Mesodermal cell (in vitro differentiated cells): Measurements from ENCODE around the gene FYCO1.

Experiments used
- H3K27ac ChIP-seq: 2 replicates; pipeline ENCODE4 v1.7.0; 2013; ENCODE audit warnings: mild to moderate bottlenecking, low read depth, low read length, moderate library complexity; ENCODE audit not compliant: severe bottlenecking
- H3K36me3 ChIP-seq: 2 replicates; pipeline ENCODE4 v1.7.1; 2013; ENCODE audit warnings: mild to moderate bottlenecking, low read length, moderate library complexity; ENCODE audit not compliant: control insufficient read depth, insufficient read depth
- H3K4me1 ChIP-seq: one replicate; pipeline ENCODE4 v1.7.1; 2013; ENCODE audit warnings: mild to moderate bottlenecking, low read length; ENCODE audit not compliant: insufficient read depth, control insufficient read depth, poor library complexity, severe bottlenecking
- H3K4me3 ChIP-seq: 2 replicates; pipeline ENCODE4 v1.7.0; 2013; ENCODE audit warnings: low read length, control low read depth, mild to moderate bottlenecking; ENCODE audit not compliant: insufficient read depth, poor library complexity, severe bottlenecking; ENCODE audit errors: extremely low read depth
- H3K9me3 ChIP-seq: 2 replicates; pipeline ENCODE4 v1.7.1; 2013; ENCODE audit warnings: mild to moderate bottlenecking, low read length, moderate library complexity; ENCODE audit not compliant: control insufficient read depth
- WGBS, 2 experiments: methylation state at CpG; one replicate each; pipeline ENCODE4 v1.1.5; 2013; ENCODE audit warnings: missing lambda C conversion rate in 2 of 2; ENCODE audit not compliant: insufficient coverage in 2 of 2; 5-methylcytosine and 5-hydroxymethylcytosine counted together

Gene FYCO1

DNA sequence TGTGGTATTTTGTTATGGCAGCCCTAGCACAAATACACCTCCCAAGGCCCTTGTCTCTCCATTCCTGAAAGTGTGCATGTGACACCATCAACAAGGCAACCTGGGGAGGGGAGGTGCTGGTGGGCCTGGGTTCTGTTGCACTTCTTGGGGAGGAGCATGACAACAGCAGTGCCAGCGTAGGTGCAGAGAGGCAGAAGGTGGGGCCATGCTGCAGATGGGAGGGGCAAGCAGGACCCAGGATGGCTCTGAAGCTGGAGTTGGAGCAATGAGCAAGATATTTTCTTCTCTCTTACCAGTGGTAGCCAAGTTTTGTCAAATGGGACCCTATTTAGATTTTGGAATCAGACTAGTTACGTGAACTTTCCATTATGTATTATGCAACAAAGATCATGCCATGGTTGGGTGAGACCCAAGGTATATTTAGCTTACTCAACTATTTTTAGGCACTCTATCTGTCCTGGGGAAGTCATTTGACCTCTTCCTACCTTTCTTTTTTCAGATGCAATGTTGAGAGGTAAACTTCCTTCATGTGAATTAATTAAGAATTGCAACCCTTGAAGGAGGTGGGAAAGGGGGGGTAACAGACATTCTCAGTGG, 3.4 kb downstream of the FYCO1 start:
- H3K36me3 ChIP-seq = peaks cover 4% of the 10 kb centered on the region
- no peak overlapping the region for H3K4me3 ChIP-seq
- H3K9me3 ChIP-seq = no peaks in the 10 kb centered on the region
- no peak overlapping the region for H3K27ac ChIP-seq
- peaks cover 28% of the 10 kb centered on the region for H3K4me1 ChIP-seq
- WGBS, 2 experiments = 100% methylated on average over 1 of the region's 2 CpGs

DNA sequence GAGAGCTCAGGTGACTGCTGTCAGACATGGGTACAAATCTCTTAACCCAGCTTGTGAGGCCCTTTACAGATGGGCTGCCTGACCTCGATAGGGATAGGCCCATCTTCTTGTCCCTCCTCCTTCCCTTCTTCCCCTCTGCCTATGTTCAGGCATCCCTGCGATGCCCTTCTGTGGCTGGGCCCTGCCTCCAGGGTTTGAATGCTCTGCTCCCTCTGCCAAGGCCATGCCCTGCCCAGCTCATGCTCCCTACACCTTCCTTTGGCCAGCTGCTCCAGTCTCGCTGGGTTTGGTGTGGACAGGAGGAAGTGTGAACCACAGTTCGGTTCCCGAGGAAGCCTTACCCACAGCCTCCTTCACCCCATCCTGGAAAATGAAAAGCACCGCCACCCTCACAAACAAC, 4.3 kb downstream of the FYCO1 start:
- WGBS, 2 experiments = 100% methylated on average over 2 of the region's 6 CpGs
- H3K4me1 ChIP-seq = peaks cover 37% of the 10 kb centered on the region

DNA sequence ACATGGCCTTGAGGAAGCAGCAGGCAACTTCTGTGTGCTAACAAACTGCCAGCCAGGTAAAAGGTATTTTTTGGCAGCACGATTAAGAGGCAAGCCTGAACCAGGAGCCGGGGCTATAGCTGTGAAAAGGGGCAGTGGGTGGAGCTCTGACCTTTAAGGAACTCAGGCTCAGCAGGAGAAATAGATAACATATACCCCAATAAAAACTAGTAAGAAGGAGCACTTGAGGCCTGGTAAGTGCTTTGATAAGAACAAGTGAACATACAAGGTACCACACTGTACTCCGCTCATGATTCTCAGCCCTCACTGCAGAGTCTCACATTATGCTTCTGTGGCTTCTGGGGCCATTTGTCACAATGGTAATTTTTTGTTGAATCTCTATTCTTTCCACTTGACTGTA, 5.4 kb downstream of the FYCO1 start:
- Histone ChIP-seq H3K9me3 (no peaks in the 10 kb centered on the region), H3K4me3 (no peak overlapping the region), H3K4me1 (peaks cover 42% of the 10 kb centered on the region), H3K27ac (no peak overlapping the region), H3K36me3 (peaks cover 4% of the 10 kb centered on the region)
- 57 to 73% methylated on average over 1 to 3 of the region's 3 CpGs for WGBS, 2 experiments

More for the DNA sequence above, 4.3 kb downstream of the FYCO1 start:
- no peaks in the 10 kb centered on the region for H3K9me3 ChIP-seq
- H3K27ac ChIP-seq = no peak overlapping the region
- H3K4me3 ChIP-seq = no peak overlapping the region
- H3K36me3 ChIP-seq = peaks cover 4% of the 10 kb centered on the region

DNA sequence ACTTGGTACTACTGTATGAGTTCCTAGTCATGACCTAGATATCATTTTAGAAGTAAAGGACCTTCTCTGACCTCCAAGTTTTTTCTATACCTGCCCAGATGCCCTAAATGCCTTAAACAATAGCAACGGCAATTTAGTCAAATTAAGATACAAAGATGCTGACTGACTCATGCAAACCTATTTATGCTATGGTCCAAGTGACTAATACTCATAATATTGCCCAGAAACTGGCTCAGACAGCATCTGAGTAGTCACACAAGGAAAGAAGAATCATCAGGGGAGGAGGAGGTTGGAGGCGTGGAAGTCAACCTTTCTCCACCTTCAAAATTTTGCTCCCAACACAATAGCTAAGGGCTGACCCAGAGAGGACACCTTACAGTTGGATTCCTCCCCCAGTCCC, 6.8 kb downstream of the FYCO1 start:
- Histone ChIP-seq H3K9me3 (no peaks in the 10 kb centered on the region), H3K4me1 (peaks cover 41% of the 10 kb centered on the region), H3K36me3 (peaks cover 14% of the 10 kb centered on the region), H3K4me3 (no peak overlapping the region), H3K27ac (no peak overlapping the region)
- WGBS, 2 experiments = 80 to 100% methylated on average over 1 of the region's 2 CpGs

DNA sequence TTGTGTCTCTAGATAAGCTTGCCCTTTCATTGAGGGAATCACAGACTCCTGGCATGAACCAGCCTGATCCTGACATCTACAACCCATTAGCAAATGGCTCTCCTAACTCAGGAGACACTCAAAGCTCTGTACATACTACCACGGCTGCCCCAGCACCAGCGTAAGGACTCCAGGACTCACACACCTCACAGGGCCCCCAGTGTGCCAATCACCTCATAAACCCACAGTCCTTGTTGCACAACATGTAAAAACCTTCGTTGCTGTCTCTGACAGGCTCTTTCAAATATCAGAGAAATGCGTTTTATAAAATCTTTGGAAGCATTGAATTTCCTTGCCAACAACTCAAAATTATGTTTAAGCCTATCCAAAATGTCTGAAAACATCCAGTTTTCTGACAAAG, 7.3 kb downstream of the FYCO1 start:
- peaks cover 40% of the 10 kb centered on the region for H3K4me1 ChIP-seq
- WGBS, 2 experiments = 93 to 100% methylated on average over 4 of the region's 4 CpGs
- H3K4me3 ChIP-seq = no peak overlapping the region
- no peak overlapping the region for H3K27ac ChIP-seq
- peaks cover 19% of the 10 kb centered on the region for H3K36me3 ChIP-seq
- H3K9me3 ChIP-seq = no peaks in the 10 kb centered on the region

DNA sequence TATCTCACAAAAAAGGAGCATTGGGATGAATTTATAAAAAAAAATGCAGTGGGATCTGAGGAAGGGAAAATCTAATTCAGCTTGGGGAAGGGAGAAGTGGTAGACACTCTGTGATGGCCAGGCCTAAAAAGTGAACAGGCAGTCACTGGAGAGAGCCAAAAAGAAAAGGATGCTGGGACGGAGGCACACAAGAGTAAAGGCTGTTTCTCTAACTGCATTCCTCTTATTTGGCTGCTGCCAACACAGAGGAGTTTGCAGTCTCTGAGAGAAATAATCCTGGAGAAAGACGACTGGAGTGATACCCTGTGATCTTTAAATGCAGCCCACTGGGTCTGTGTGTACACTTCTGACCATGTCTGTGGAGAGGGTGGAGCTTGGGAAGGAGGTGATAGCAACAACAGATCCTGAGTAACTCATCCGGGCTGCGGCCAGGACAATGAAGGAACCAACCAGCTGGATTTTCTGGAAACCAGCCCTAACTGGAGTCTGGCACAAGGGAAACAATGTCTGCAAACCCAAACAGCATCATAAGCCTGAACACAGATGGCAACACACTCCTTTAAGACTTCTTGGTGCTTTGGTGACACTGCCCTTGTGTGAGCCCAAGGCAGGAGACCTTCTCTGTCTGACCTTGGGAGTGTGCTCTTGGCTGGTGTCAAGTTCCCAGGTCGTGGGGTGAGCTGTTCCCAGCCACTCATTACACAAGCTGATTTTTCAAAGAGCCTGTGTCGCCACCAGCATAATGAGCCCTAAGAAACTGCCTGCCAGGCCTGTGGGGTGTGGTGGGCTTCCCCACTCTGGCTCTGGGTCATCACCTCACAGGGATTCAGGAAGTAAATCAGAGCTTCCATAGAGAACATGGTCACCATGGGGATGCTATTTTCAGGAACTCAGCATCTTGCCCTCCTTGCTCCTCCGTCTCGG, 8.0 kb downstream of the FYCO1 start:
- Histone ChIP-seq H3K36me3 (peaks cover 26% of the 10 kb centered on the region), H3K4me3 (no peak overlapping the region), H3K27ac (no peak overlapping the region), H3K4me1 (peaks cover 32% of the 10 kb centered on the region), H3K9me3 (no peaks in the 10 kb centered on the region)
- 97 to 100% methylated on average over 5 to 7 of the region's 8 CpGs for WGBS, 2 experiments

DNA sequence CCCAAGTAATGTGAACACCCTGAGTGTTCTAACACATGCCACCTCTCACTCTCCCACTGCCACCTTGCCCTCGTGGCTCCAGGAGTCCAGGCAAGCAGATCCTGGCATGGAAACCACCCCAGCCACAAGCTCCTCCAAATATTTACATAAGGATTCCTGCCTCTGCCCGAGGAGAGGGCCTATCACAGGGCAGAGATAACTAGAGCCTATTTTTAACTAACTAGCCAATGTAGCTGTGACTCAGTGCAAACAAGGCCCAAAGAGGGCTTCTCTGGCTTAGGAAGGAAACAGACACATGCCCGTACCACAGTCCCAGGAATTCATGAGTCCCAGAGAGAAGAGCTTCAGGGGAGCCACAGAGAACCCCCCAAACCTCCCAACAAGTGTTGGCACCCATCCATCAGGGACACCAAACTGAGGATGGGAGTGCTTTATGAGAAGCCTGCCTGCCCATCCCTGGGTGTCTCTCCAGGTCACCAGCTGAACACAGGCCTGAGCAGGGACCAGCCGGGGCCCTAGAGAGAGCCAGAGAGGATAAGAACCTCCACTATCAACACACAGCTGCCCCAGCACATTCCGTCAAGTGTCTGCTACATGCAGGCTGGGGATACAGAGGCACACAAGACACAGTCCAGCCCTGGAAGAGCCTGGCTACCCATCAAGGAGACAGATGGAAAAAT, 9.2 kb downstream of the FYCO1 start:
- no peaks in the 10 kb centered on the region for H3K9me3 ChIP-seq
- H3K4me3 ChIP-seq = no peak overlapping the region
- peaks cover 37% of the 10 kb centered on the region for H3K4me1 ChIP-seq
- H3K27ac ChIP-seq = peak overlapping the region; percentile 80
- peaks cover 33% of the 10 kb centered on the region for H3K36me3 ChIP-seq
- WGBS, 2 experiments = 78 to 82% methylated on average over 2 to 5 of the region's 5 CpGs

DNA sequence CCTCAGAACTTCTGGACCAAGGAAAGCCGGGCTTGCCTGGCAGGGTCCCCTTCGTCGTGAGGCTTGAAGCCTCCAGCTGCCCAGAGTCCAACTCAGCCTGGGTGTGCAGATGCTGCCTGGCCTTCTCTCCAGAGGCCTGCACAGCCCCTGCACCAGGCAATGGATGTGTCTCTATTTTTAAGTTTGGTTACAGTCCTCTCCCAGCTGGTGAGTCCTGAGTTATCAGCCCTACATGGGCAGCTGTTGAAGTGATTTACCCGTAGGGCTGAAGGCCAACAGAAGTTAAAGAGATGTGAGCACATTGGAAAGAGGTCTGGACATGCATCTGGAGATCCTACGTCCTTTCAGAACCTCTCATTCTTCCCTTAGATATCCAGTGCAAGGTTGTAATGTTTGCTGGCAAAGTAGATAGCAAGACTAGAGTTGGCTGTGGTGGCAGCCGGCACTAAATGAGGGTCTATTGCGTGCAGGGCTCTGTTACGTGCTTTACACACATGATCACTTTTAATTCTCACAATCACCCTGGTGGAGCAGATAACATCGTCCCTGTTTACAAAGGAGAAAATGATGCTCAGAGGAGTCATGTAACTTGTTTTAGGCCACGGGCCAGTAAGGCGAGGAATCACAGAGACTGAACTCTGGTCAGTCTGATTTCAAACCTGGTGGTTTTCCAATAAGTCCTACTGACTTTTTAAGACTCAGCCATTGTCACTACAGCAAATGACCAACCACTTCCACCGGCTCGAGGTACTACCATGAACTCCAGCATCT, 9.9 kb downstream of the FYCO1 start:
- WGBS, 2 experiments = 92 to 93% methylated on average over 8 to 9 of the region's 13 CpGs
- Histone ChIP-seq H3K4me1 (peaks cover 39% of the 10 kb centered on the region), H3K27ac (peak overlapping the region; percentile 80), H3K9me3 (no peaks in the 10 kb centered on the region), H3K36me3 (peaks cover 31% of the 10 kb centered on the region), H3K4me3 (no peak overlapping the region)

DNA sequence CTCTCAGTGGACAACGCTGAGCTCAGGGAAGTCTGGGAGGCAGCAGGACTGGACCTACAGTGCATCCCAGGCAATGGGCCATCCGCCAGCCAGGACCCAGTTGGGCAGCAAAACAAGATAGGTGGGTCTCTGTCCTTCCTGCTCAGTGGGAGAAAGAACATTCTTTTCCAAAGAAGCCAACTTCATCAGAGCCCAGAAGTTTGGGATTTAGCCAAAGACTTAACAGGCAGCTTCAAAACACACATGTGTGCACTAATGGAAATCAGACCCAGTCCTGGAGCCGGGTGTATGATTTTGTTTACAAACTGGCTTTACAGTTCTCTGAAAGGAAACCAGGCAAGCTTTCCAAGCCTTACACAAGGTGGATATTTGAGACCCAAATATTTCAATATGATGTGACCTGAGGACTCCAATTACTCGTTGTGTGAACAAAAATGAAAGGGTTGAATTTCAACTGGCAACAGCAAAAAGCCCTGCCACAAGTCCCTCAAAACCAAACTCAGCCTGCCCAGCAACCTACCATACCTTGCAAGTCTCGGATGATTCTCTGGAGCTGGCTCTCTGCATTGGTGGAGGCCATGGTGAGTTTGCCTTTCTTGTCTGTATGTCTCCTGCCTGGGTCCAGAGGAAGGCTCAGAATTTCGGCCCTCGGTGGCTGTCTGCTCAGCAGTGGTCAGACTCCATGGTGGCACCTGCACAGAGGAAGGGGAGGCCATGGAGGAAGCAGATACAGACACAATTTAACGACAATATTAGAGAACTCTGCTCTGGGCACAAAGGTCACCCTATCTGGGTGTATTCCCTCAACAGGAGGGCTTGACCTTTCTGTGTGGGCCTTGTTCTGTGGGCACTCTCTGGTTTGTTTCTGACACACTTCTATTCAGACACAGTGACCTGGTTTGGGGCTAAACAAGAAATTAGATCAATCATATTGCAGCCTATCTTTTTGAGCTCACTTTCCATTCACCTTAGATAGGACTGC, 11.0 kb downstream of the FYCO1 start:
- H3K4me1 ChIP-seq = peaks cover 39% of the 10 kb centered on the region
- peak overlapping the region; percentile 2 for H3K27ac ChIP-seq
- H3K4me3 ChIP-seq = no peak overlapping the region
- WGBS, 2 experiments = 94 to 95% methylated on average over 7 of the region's 8 CpGs
- peaks cover 41% of the 10 kb centered on the region for H3K36me3 ChIP-seq
- no peaks in the 10 kb centered on the region for H3K9me3 ChIP-seq
